ENCODE data around the gene MAD1L1. TPM values are rescaled to one million over a fixed set of nuclear protein-coding genes. Genes with fewer than 3 reads are reported as not detected.
A peak's percentile ranks its signal among the peaks of the same experiment; 100 is the strongest.

MAD1L1 gene
- polyA plus RNA-seq, 2 donors, result 18.0 to 24.9 TPM

GRCh38 chr7:2253525-2254244 lies 20.9 kb upstream of the MAD1L1 start:
- peaks cover 0 to 5% of the 10 kb centered on the region in 2 donors for H3K4me1 ChIP-seq (ENCODE audit: control insufficient read depth in 2 of 2, insufficient read depth in 2 of 2, low read length in 1 of 2)
- 90 to 95% methylated on average over 32 of the region's 32 CpGs for WGBS, 2 donors
- H3K27ac ChIP-seq (ENCODE audit: low read depth in 2 of 2, low read length in 1 of 2), result no peak overlapping the region
- no peaks in the 10 kb centered on the region for H3K9me3 ChIP-seq (ENCODE audit: control insufficient read depth in 2 of 2, insufficient read depth in 1 of 2, low read depth in 1 of 2, low read length in 1 of 2)
- H3K36me3 ChIP-seq (ENCODE audit: control insufficient read depth in 2 of 2, insufficient read depth in 2 of 2, low read length in 1 of 2), result peaks cover 0 to 35% of the 10 kb centered on the region in 2 donors
- H3K27me3 ChIP-seq (ENCODE audit: control insufficient read depth in 1 of 2, insufficient read depth in 2 of 2, low read length in 2 of 2), result no peaks in the 10 kb centered on the region
- H3K4me3 ChIP-seq (ENCODE audit: low read depth in 1 of 2, low read length in 2 of 2), result no peak overlapping the region

- H3K4me3 ChIP-seq (ENCODE audit: low read depth in 1 of 2, low read length in 2 of 2), result no peak overlapping the region
- 91 to 96% methylated on average over 9 of the region's 9 CpGs for WGBS, 2 donors
- peaks cover 0 to 5% of the 10 kb centered on the region in 2 donors for H3K4me1 ChIP-seq (ENCODE audit: control insufficient read depth in 2 of 2, insufficient read depth in 2 of 2, low read length in 1 of 2)
- no peaks in the 10 kb centered on the region for H3K9me3 ChIP-seq (ENCODE audit: control insufficient read depth in 2 of 2, insufficient read depth in 1 of 2, low read depth in 1 of 2, low read length in 1 of 2)
- peaks cover 0 to 32% of the 10 kb centered on the region in 2 donors for H3K36me3 ChIP-seq (ENCODE audit: control insufficient read depth in 2 of 2, insufficient read depth in 2 of 2, low read length in 1 of 2)
- H3K27ac ChIP-seq (ENCODE audit: low read depth in 2 of 2, low read length in 1 of 2), result no peak overlapping the region
- no peaks in the 10 kb centered on the region for H3K27me3 ChIP-seq (ENCODE audit: control insufficient read depth in 1 of 2, insufficient read depth in 2 of 2, low read length in 2 of 2)
Observed at GRCh38 chr7:2253021-2253420, 20.3 kb upstream of the MAD1L1 start.

- Histone ChIP-seq H3K4me1 (ENCODE audit: control insufficient read depth in 2 of 2, insufficient read depth in 2 of 2, low read length in 1 of 2) (peaks cover 0 to 5% of the 10 kb centered on the region in 2 donors), H3K4me3 (ENCODE audit: low read depth in 1 of 2, low read length in 2 of 2) (no peak overlapping the region), H3K27me3 (ENCODE audit: control insufficient read depth in 1 of 2, insufficient read depth in 2 of 2, low read length in 2 of 2) (no peaks in the 10 kb centered on the region), H3K36me3 (ENCODE audit: control insufficient read depth in 2 of 2, insufficient read depth in 2 of 2, low read length in 1 of 2) (peaks cover 0 to 26% of the 10 kb centered on the region in 2 donors), H3K27ac (ENCODE audit: low read depth in 2 of 2, low read length in 1 of 2) (no peak overlapping the region), H3K9me3 (ENCODE audit: control insufficient read depth in 2 of 2, insufficient read depth in 1 of 2, low read depth in 1 of 2, low read length in 1 of 2) (no peaks in the 10 kb centered on the region)
- 79 to 84% methylated on average over 24 of the region's 24 CpGs for WGBS, 2 donors
Observed at GRCh38 chr7:2251841-2252771, 19.4 kb upstream of the MAD1L1 start.

GRCh38 chr7:2251381-2251780 lies 18.6 kb upstream of the MAD1L1 start:
- WGBS, 2 donors, result 77 to 79% methylated on average over 10 of the region's 10 CpGs
- Histone ChIP-seq H3K27me3 (ENCODE audit: control insufficient read depth in 1 of 2, insufficient read depth in 2 of 2, low read length in 2 of 2) (no peaks in the 10 kb centered on the region), H3K27ac (ENCODE audit: low read depth in 2 of 2, low read length in 1 of 2) (no peak overlapping the region), H3K9me3 (ENCODE audit: control insufficient read depth in 2 of 2, insufficient read depth in 1 of 2, low read depth in 1 of 2, low read length in 1 of 2) (no peaks in the 10 kb centered on the region), H3K36me3 (ENCODE audit: control insufficient read depth in 2 of 2, insufficient read depth in 2 of 2, low read length in 1 of 2) (peaks cover 0 to 20% of the 10 kb centered on the region in 2 donors), H3K4me1 (ENCODE audit: control insufficient read depth in 2 of 2, insufficient read depth in 2 of 2, low read length in 1 of 2) (peaks cover 0 to 5% of the 10 kb centered on the region in 2 donors), H3K4me3 (ENCODE audit: low read depth in 1 of 2, low read length in 2 of 2) (no peak overlapping the region)

- Histone ChIP-seq H3K27ac (ENCODE audit: low read depth in 2 of 2, low read length in 1 of 2) (no peak overlapping the region), H3K36me3 (ENCODE audit: control insufficient read depth in 2 of 2, insufficient read depth in 2 of 2, low read length in 1 of 2) (peaks cover 0 to 15% of the 10 kb centered on the region in 2 donors), H3K9me3 (ENCODE audit: control insufficient read depth in 2 of 2, insufficient read depth in 1 of 2, low read depth in 1 of 2, low read length in 1 of 2) (no peaks in the 10 kb centered on the region), H3K4me3 (ENCODE audit: low read depth in 1 of 2, low read length in 2 of 2) (no peak overlapping the region), H3K4me1 (ENCODE audit: control insufficient read depth in 2 of 2, insufficient read depth in 2 of 2, low read length in 1 of 2) (peaks cover 0 to 4% of the 10 kb centered on the region in 2 donors), H3K27me3 (ENCODE audit: control insufficient read depth in 1 of 2, insufficient read depth in 2 of 2, low read length in 2 of 2) (no peaks in the 10 kb centered on the region)
- WGBS, 2 donors, result 82 to 87% methylated on average over 27 of the region's 27 CpGs
Observed at GRCh38 chr7:2249744-2250323, 17.1 kb upstream of the MAD1L1 start.

GRCh38 chr7:2248984-2249694 lies 16.4 kb upstream of the MAD1L1 start:
- Histone ChIP-seq H3K4me1 (ENCODE audit: control insufficient read depth in 2 of 2, insufficient read depth in 2 of 2, low read length in 1 of 2) (no peaks in the 10 kb centered on the region), H3K27ac (ENCODE audit: low read depth in 2 of 2, low read length in 1 of 2) (peak overlapping the region in 1 of 2 donors; percentile 27)

GRCh38 chr7:2247141-2247995 lies 14.6 kb upstream of the MAD1L1 start:
- Histone ChIP-seq H3K27ac (ENCODE audit: low read depth in 2 of 2, low read length in 1 of 2) (no peak overlapping the region), H3K4me3 (ENCODE audit: low read depth in 1 of 2, low read length in 2 of 2) (no peak overlapping the region), H3K4me1 (ENCODE audit: control insufficient read depth in 2 of 2, insufficient read depth in 2 of 2, low read length in 1 of 2) (peaks cover 0 to 6% of the 10 kb centered on the region in 2 donors), H3K36me3 (ENCODE audit: control insufficient read depth in 2 of 2, insufficient read depth in 2 of 2, low read length in 1 of 2) (peaks cover 0 to 5% of the 10 kb centered on the region in 2 donors), H3K27me3 (ENCODE audit: control insufficient read depth in 1 of 2, insufficient read depth in 2 of 2, low read length in 2 of 2) (no peaks in the 10 kb centered on the region), H3K9me3 (ENCODE audit: control insufficient read depth in 2 of 2, insufficient read depth in 1 of 2, low read depth in 1 of 2, low read length in 1 of 2) (no peaks in the 10 kb centered on the region)
- 75 to 78% methylated on average over 28 to 36 of the region's 36 CpGs for WGBS, 2 donors

More at GRCh38 chr7:2248984-2249694, 16.4 kb upstream of the MAD1L1 start:
- Histone ChIP-seq H3K27me3 (ENCODE audit: control insufficient read depth in 1 of 2, insufficient read depth in 2 of 2, low read length in 2 of 2) (no peaks in the 10 kb centered on the region), H3K9me3 (ENCODE audit: control insufficient read depth in 2 of 2, insufficient read depth in 1 of 2, low read depth in 1 of 2, low read length in 1 of 2) (no peaks in the 10 kb centered on the region), H3K36me3 (ENCODE audit: control insufficient read depth in 2 of 2, insufficient read depth in 2 of 2, low read length in 1 of 2) (peaks cover 0 to 9% of the 10 kb centered on the region in 2 donors), H3K4me3 (ENCODE audit: low read depth in 1 of 2, low read length in 2 of 2) (no peak overlapping the region)
- WGBS, 2 donors, result 48% methylated on average over 23 to 24 of the region's 24 CpGs

- no peaks in the 10 kb centered on the region for H3K9me3 ChIP-seq (ENCODE audit: control insufficient read depth in 2 of 2, insufficient read depth in 1 of 2, low read depth in 1 of 2, low read length in 1 of 2)
- no peak overlapping the region for H3K27ac ChIP-seq (ENCODE audit: low read depth in 2 of 2, low read length in 1 of 2)
- 71 to 78% methylated on average over 22 of the region's 22 CpGs for WGBS, 2 donors
- H3K36me3 ChIP-seq (ENCODE audit: control insufficient read depth in 2 of 2, insufficient read depth in 2 of 2, low read length in 1 of 2), result peaks cover 0 to 2% of the 10 kb centered on the region in 2 donors
- H3K4me3 ChIP-seq (ENCODE audit: low read depth in 1 of 2, low read length in 2 of 2), result no peak overlapping the region
- H3K27me3 ChIP-seq (ENCODE audit: control insufficient read depth in 1 of 2, insufficient read depth in 2 of 2, low read length in 2 of 2), result no peaks in the 10 kb centered on the region
- H3K4me1 ChIP-seq (ENCODE audit: control insufficient read depth in 2 of 2, insufficient read depth in 2 of 2, low read length in 1 of 2), result peaks cover 0 to 8% of the 10 kb centered on the region in 2 donors
Observed at GRCh38 chr7:2245883-2246675, 13.3 kb upstream of the MAD1L1 start.

Measured in esophagus (tissue), 2 donors.